NCI-H187 (cell line): ENCODE measurements around the gene TOX4.
"Not testable (repeated sequence)": the region's sequence is repeated elsewhere in the genome, so short reads cannot be mapped to it uniquely, and the experiment has no call there.

Experiments used
- DNase-seq, 2 experiments: peaks; one replicate each; lab custom pipeline; 2025; lab: John Stamatoyannopoulos, UW

TOX4 gene

GRCh38 chr14:21476925-21477681 lies at the start of gene TOX4, which contains the start of gene RAB2B:
TOX4 (plus strand) TSS chr14:21477195; CDS start chr14:21477279, 84 bp downstream.
RAB2B (minus strand) TSS chr14:21476959; CDS start chr14:21476872, 87 bp downstream.
- DNase-seq = peak; percentile 98 to 99

- no peak for DNase-seq
Observed at GRCh38 chr14:21428930-21429329, 48.1 kb upstream of the TOX4 start.

GRCh38 chr14:21431126-21431525 lies 45.9 kb upstream of the TOX4 start:
- DNase-seq = no peak

- no peak for DNase-seq
Observed at GRCh38 chr14:21436567-21437062, 40.4 kb upstream of the TOX4 start.

- DNase-seq = peak; percentile 99 to 100
Observed at GRCh38 chr14:21437063-21437901, 39.7 kb upstream of the TOX4 start.

GRCh38 chr14:21440859-21441258 lies 36.1 kb upstream of the TOX4 start:
- no peak for DNase-seq

- not testable (repeated sequence) for DNase-seq
Observed at GRCh38 chr14:21442657-21443056, 34.3 kb upstream of the TOX4 start.

- no peak for DNase-seq
Observed at GRCh38 chr14:21449899-21450216, 27.1 kb upstream of the TOX4 start.

- no peak for DNase-seq
Observed at GRCh38 chr14:21454843-21455544, 22.0 kb upstream of the TOX4 start.

- DNase-seq = no peak
Observed at GRCh38 chr14:21455592-21455911, 21.4 kb upstream of the TOX4 start.

GRCh38 chr14:21455912-21456667 lies 20.9 kb upstream of the TOX4 start, which contains the start of gene CHD8:
CHD8 (minus strand) TSS chr14:21456123; CDS start chr14:21431643, 24,480 bp downstream.
- DNase-seq = peak; percentile 99 to 100

GRCh38 chr14:21467616-21468015 lies 9.4 kb upstream of the TOX4 start:
- DNase-seq = no peak

GRCh38 chr14:21475767-21476522 lies 1.1 kb upstream of the TOX4 start:
- no peak for DNase-seq

GRCh38 chr14:21476523-21476924 lies 471 bp upstream of the TOX4 start:
- DNase-seq = peak in 1 of 2 experiments; percentile 76

GRCh38 chr14:21486640-21487087 lies 9.7 kb downstream of the TOX4 start:
- DNase-seq = no peak

GRCh38 chr14:21494902-21495762 lies 18.1 kb downstream of the TOX4 start:
- DNase-seq = no peak

- no peak for DNase-seq
Observed at GRCh38 chr14:21496453-21496852, 19.5 kb downstream of the TOX4 start.

GRCh38 chr14:21498540-21499526 lies 21.8 kb downstream of the TOX4 start:
- no peak for DNase-seq

- no peak for DNase-seq
Observed at GRCh38 chr14:21501568-21501967, 24.6 kb downstream of the TOX4 start.
